ENCODE measurements around the gene AMPD3.

- TF ChIP-seq CTCF (IDR thresholded peaks at IDR 0.05; ENCODE audit: extremely low read depth in 1 of 2, insufficient read depth in 1 of 2, low read depth in 1 of 2, low read length in 2 of 2) = no peak
- TF ChIP-seq POLR2AphosphoS5 (IDR thresholded peaks at IDR 0.05; ENCODE audit: insufficient read depth, low read depth, low read length) = no peak
- no peak for TF ChIP-seq POLR2A (IDR thresholded peaks at IDR 0.05; ENCODE audit: low read depth, low read length)
- TF ChIP-seq GATA2 (IDR thresholded peaks at IDR 0.05; ENCODE audit: insufficient read depth, insufficient read length, low read depth, low read length) = no peak
- no peak for TF ChIP-seq EZH2 (IDR thresholded peaks at IDR 0.05; ENCODE audit: borderline replicate concordance, low read depth, low read length, severe bottlenecking)
- no peak for TF ChIP-seq MYC (IDR thresholded peaks at IDR 0.05; ENCODE audit: low read depth, low read length)
- no peak for TF ChIP-seq FOS (IDR thresholded peaks at IDR 0.05; ENCODE audit: borderline replicate concordance, insufficient read depth, low read length)
- TF ChIP-seq JUN (IDR thresholded peaks at IDR 0.05; ENCODE audit: borderline replicate concordance, insufficient read depth, insufficient read length, low read depth) = no peak
Measured at GRCh38 chr11:10462746-10463300, 7.8 kb downstream of the AMPD3 start.

Data from endothelial cell of umbilical vein (primary cell).